ENCODE measurements around the gene GOLGA7B.

GOLGA7B gene

DNA sequence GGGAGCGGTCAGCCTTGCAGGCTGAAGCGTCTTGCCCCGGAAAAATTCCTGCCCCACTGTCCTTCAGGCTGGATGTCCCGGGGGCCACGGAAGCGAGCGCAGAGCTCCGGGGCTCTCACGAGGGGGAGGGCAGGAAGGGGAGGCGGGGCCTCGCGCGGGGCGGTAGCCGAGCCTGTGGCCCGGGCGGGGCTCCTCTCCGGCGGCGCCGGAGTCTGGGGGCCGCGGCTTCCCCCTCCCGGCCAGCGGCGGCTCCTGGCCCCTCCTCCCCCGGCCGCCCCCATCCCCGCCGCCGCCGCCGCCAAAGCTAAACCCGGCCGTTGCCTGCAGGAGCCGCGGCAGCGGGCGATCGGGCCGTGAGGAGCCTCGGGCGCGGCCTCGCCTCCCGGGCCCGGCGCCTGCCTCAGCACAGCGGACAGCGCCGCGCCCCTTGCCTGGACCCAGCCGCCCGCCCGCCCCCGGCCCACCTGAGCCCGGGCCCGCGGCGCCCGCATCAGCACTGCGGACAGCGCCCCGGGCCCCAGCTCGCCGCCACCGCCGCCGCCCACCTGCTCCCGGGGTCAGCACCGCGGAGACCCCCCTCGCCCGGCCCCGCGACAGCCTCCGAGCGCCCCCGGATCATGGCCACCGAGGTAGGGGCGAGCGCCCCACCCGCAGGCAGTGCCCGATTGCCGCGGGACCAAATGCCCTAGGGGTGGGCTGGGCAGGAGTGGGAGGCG is at the start of gene GOLGA7B:
Gene GOLGA7B (plus strand): TSS at position 157 of the 716 bp plus-strand sequence. CDS start 461 bp downstream, at position 618.
- DNase-seq (ENCODE audit: low read depth), result no peak
- TF ChIP-seq, protein P1, sequence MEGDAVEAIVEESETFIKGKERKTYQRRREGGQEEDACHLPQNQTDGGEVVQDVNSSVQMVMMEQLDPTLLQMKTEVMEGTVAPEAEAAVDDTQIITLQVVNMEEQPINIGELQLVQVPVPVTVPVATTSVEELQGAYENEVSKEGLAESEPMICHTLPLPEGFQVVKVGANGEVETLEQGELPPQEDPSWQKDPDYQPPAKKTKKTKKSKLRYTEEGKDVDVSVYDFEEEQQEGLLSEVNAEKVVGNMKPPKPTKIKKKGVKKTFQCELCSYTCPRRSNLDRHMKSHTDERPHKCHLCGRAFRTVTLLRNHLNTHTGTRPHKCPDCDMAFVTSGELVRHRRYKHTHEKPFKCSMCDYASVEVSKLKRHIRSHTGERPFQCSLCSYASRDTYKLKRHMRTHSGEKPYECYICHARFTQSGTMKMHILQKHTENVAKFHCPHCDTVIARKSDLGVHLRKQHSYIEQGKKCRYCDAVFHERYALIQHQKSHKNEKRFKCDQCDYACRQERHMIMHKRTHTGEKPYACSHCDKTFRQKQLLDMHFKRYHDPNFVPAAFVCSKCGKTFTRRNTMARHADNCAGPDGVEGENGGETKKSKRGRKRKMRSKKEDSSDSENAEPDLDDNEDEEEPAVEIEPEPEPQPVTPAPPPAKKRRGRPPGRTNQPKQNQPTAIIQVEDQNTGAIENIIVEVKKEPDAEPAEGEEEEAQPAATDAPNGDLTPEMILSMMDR (IDR thresholded peaks at IDR 0.05; ENCODE audit: control insufficient read depth, insufficient read depth, low read depth, low read length, missing control alignments), result no peak
- peak within 1 kb of the TSS; percentile 29 for H3K4me3 ChIP-seq (ENCODE audit: control insufficient read depth, low read depth, low read length)

GRCh38 chr10:97800474-97800873 is 49.2 kb upstream of the GOLGA7B start:
- TF ChIP-seq, protein P1 (IDR thresholded peaks at IDR 0.05; ENCODE audit: control insufficient read depth, insufficient read depth, low read depth, low read length, missing control alignments), result no peak
- no peak overlapping the region for H3K4me3 ChIP-seq (ENCODE audit: control insufficient read depth, low read depth, low read length)
- DNase-seq (ENCODE audit: low read depth), result no peak

DNA sequence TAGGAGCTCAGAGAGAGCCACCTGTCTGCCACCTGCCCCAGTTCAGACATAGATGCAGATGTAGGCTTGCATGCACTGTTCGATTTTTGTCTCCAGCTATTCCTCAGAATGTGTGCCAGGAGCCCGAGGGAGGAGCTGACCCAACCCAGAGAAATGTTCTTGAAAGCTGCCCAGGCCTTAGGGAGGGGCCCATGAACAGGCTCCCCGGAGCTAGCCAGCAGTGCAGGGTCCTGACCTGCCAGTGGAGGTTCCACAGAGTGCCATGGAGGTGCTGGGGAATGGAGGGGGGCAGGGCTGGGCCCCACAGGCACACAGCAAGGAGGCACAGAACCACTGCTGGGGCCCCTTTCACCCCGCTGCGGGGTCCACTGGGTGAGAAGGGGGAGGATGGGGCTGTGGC is 48.2 kb upstream of the GOLGA7B start:
- DNase-seq (ENCODE audit: low read depth), result no peak
- no peak overlapping the region for H3K4me3 ChIP-seq (ENCODE audit: control insufficient read depth, low read depth, low read length)
- TF ChIP-seq, protein P1 (IDR thresholded peaks at IDR 0.05; ENCODE audit: control insufficient read depth, insufficient read depth, low read depth, low read length, missing control alignments), result no peak

DNA sequence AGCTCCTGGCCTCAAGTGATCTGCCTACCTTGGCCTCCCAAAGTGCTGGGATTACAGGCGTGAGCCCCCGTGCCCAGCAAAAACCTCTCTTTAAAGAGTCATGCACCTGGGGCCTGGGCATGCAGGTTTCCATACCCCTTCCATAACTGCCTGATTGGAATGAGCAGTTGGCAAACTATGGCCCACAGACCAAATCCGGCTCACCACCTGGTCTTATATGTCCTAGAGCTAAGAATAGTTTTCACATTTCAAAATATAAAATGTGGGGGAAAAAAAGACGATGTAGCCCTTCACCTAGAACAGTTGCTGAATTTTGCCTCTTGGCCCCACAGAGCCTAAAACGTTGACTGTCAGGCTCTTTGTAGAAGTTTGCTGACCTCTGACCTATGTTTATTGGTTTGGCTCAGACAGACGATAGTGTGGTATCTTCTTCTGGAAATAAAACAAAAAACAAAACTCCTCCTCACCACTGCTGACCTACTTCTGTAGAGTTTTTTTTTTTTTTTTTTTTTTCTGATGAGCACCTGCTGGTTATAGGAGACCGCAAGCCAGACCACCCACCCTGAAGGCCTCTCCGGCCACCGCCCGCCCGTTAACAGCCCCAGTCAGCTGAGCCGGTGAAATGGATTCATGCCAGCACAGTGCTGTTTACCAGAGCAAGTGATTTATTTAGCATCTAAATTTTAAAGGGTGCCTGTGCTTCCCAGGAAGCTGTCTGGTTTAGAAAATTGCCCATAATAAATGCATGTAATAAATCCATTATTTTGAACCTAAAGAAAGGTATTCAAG is 44.4 kb upstream of the GOLGA7B start:
- DNase-seq (ENCODE audit: low read depth), result no peak
- no peak overlapping the region for H3K4me3 ChIP-seq (ENCODE audit: control insufficient read depth, low read depth, low read length)
- TF ChIP-seq, protein P1 (IDR thresholded peaks at IDR 0.05; ENCODE audit: control insufficient read depth, insufficient read depth, low read depth, low read length, missing control alignments), result no peak

GRCh38 chr10:97805949-97806348 is 43.7 kb upstream of the GOLGA7B start:
- no peak for DNase-seq (ENCODE audit: low read depth)
- TF ChIP-seq, protein P1 (IDR thresholded peaks at IDR 0.05; ENCODE audit: control insufficient read depth, insufficient read depth, low read depth, low read length, missing control alignments), result no peak
- no peak overlapping the region for H3K4me3 ChIP-seq (ENCODE audit: control insufficient read depth, low read depth, low read length)

DNA sequence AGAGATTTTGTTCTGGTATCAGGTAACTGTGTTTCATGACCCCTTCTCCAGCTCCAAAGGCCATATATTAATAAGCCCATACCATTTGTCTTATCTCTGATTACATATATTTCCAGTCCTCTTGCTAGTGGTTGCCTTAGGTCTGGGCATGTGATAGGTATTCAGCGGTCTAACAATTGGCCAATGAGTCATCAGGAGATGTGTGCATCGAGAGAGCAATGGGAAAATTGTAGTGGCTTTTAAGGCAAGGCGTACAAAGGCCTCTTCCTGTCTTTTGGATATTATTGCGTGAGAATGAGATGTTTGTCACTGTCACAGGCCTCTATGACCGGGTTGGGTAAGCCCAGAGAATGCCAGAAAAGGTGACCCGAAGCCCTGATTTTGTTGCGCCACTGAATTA is 39.2 kb upstream of the GOLGA7B start:
- H3K4me3 ChIP-seq (ENCODE audit: control insufficient read depth, low read depth, low read length), result no peak overlapping the region
- DNase-seq (ENCODE audit: low read depth), result no peak
- TF ChIP-seq, protein P1 (IDR thresholded peaks at IDR 0.05; ENCODE audit: control insufficient read depth, insufficient read depth, low read depth, low read length, missing control alignments), result no peak

Data from AG09309 (cell line).